Ovary (tissue), 3 donors: ENCODE results near the gene SUMO3.

Experiments
- CTCF ChIP-seq, 3 donors: fragments of 450-650 bp in 2 of 3; fragments of 200-600 bp in 1 of 3; IDR thresholded peaks; one replicate each; pipeline versions ENCODE4 v1.5.1 to v1.8.0; 2016 to 2022; ENCODE audit warnings: antibody characterized with exemption in 3 of 3, mild to moderate bottlenecking in 1 of 3
- POLR2A ChIP-seq: fragments of 450-650 bp; IDR thresholded peaks from one replicate; pipeline ENCODE4 v1.6.1; 2017; ENCODE audit warnings: antibody characterized with exemption, mild to moderate bottlenecking, moderate library complexity
- donor health status: DM: no; HTN: no; CAD: no.

GRCh38 chr21:44849616-44850130 is 31.8 kb upstream of the SUMO3 start:
- TF ChIP-seq CTCF (IDR thresholded peaks at IDR 0.05) = no peak
- TF ChIP-seq POLR2A = no peak
